ENCODE measurements around the gene EP400.

Gene EP400

DNA sequence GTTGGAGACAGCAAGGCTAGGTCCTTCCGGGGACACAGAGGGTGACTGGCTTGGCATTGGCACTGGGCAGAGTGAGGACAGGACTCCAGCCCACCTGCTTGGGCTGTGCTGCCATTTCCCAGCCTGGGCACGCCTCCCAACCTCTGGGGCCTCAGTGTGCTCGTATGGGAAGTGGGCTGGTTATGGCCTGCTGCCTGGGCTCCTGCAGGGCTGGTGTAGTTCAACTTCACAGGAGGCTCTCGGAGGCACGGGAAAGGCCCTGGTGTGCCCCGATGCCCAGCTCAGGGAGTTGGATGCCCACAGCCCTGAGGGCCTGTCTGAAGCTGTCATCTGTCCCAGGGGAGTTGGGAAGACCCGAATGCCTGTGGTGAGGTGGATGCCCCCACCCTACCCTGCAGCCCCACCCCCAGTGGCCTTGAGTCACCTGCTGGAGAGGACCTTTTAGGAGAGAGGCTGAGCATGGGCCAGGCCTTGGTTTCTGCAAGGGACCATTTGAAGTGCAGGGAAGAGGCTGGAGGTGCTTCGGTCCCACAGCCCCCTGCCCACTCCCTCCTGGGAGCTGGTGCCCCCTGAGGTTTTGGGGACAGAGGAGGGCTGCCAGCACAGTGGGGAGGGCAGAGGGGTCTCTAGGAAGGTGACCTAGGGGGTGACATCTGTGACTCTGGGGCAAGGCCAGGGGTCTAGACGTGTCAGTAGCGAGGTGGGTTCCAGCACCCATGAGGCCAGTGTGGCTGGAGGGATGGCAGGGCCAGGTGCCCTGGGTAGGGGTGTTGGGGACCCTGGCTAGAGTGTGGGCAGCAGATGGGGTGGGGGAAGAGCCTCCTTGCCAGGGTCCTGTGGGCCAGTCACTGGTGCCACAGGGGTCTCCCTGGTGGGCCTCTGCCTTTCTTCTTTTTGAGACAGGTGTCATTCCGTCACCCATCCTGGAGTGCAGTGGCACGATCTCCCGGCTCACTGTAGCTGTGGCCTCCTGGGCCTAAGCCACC lies 46.2 kb upstream of the EP400 start:
- TF ChIP-seq, protein P1, sequence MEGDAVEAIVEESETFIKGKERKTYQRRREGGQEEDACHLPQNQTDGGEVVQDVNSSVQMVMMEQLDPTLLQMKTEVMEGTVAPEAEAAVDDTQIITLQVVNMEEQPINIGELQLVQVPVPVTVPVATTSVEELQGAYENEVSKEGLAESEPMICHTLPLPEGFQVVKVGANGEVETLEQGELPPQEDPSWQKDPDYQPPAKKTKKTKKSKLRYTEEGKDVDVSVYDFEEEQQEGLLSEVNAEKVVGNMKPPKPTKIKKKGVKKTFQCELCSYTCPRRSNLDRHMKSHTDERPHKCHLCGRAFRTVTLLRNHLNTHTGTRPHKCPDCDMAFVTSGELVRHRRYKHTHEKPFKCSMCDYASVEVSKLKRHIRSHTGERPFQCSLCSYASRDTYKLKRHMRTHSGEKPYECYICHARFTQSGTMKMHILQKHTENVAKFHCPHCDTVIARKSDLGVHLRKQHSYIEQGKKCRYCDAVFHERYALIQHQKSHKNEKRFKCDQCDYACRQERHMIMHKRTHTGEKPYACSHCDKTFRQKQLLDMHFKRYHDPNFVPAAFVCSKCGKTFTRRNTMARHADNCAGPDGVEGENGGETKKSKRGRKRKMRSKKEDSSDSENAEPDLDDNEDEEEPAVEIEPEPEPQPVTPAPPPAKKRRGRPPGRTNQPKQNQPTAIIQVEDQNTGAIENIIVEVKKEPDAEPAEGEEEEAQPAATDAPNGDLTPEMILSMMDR (IDR thresholded peaks at IDR 0.05; ENCODE audit: low read depth, low read length) = no peak
- H3K4me3 ChIP-seq (replicated peaks in 1 of 2; ENCODE audit: low read depth in 2 of 2, low read length in 2 of 2) = no peak overlapping the region
- no peak for DNase-seq (ENCODE audit: low read depth in 2 of 2)

DNA sequence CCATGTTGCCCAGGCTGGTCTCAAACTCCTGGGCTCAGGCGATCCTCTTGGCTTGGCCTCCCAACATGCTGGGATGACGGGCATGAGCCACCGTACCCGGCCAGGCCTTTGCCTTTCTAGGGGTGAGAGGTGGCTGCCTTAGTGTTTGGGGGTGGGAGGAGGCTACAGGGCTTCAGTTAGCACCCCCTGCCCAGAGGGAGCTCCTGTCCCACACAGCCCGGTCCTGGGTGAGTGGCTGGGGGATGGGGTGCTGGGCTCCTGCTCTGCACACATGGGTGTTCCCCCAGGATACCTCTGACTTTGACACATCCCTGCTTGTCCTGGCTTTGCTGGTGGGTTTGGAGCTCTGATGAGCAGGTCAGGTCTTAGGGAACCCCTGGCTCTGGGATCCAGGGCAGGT lies 45.4 kb upstream of the EP400 start:
- no peak overlapping the region for H3K4me3 ChIP-seq (replicated peaks in 1 of 2; ENCODE audit: low read depth in 2 of 2, low read length in 2 of 2)
- TF ChIP-seq, protein P1 (IDR thresholded peaks at IDR 0.05; ENCODE audit: low read depth, low read length) = no peak
- DNase-seq (ENCODE audit: low read depth in 2 of 2) = no peak

DNA sequence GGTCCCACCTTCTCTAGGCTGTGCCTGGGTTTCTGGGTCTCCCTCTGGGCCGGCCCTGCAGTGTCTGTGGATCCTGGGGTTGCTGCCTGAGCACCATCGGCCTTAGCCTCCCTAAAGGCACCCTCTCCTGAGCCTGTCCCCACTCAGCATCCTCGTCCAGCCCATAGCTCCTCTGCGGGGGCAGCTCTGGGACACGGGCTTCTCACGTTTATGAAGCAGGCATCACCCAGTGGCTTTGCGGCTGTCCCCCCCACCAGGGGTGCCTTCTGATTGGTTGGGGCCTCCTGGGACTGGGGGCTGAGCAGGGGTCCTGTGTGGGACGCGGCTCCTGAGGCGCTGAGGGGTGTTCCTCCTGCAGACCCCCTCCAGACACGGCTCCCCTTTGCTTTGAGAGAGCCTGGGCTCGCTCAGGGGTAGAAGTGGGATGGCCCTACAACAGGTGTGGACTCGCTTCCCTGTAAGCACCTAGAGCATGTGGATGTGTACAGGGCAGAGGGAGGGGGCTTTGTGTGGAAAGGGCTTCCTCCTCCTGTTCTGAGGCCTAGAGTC lies 44.6 kb upstream of the EP400 start:
- TF ChIP-seq, protein P1 (IDR thresholded peaks at IDR 0.05; ENCODE audit: low read depth, low read length) = no peak
- no peak overlapping the region for H3K4me3 ChIP-seq (replicated peaks in 1 of 2; ENCODE audit: low read depth in 2 of 2, low read length in 2 of 2)
- no peak for DNase-seq (ENCODE audit: low read depth in 2 of 2)

DNA sequence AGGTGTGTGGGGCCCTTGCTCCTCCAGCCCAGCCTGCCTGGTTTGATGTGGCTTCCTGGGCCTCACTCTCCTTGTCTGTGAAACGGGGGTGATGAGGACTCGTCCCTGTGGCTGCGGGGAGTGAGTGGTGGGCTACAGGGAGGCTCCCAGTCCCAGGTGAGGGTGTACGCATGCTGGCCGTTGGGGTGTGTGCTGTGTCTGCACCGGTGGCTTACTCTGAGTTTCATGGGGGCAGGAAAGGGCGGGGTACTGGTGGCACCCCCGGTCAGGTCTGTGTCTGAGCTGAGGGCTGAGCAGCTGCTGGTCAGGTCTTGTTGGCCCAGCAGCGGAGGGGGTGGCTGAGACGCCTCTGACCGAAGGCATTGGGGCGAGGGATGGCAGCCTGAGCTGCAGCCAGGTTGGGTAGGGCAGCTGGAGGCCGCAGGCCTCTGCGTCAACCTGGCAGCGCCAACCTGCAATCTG lies 44.1 kb upstream of the EP400 start:
- H3K4me3 ChIP-seq (replicated peaks in 1 of 2; ENCODE audit: low read depth in 2 of 2, low read length in 2 of 2) = no peak overlapping the region
- TF ChIP-seq, protein P1 (IDR thresholded peaks at IDR 0.05; ENCODE audit: low read depth, low read length) = no peak
- no peak for DNase-seq (ENCODE audit: low read depth in 2 of 2)

DNA sequence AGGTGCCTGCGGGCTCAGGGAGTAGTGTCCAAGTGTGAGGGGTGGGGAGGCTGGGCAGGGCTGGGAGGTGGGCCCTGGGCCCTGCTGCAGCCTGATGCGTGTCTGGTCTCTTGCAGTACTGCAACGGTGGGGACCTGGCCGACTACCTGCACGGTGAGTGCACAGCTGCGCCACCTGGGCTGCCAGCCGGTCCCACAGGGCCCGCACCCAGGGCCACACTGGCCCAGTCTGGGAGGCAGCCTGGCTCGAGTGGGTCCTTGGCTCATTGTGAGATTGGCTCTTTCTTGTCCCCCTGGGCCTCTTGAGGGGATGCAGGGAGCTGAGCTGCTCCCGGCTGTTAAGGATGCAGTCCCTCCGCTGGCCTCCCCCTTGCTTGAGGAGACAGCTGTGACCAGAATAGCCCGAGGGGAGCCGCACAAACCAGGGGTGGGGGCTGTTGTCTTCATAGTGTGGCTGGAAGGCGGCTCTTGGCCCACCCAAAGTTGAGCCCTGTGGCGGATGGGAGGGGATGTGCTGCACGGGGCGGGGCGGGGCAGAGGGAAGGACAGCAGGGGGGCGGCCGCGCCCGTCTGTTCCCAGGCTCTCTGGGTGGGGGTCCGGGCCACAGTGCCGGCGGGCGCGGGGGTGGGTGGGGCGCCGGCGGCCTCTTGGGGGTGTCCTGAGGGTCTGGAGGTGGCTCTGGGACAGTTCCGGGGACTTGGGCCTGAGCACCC lies 42.2 kb upstream of the EP400 start:
- DNase-seq (ENCODE audit: low read depth in 2 of 2) = no peak
- H3K4me3 ChIP-seq (replicated peaks in 1 of 2; ENCODE audit: low read depth in 2 of 2, low read length in 2 of 2) = no peak overlapping the region
- TF ChIP-seq, protein P1 (IDR thresholded peaks at IDR 0.05; ENCODE audit: low read depth, low read length) = no peak

DNA sequence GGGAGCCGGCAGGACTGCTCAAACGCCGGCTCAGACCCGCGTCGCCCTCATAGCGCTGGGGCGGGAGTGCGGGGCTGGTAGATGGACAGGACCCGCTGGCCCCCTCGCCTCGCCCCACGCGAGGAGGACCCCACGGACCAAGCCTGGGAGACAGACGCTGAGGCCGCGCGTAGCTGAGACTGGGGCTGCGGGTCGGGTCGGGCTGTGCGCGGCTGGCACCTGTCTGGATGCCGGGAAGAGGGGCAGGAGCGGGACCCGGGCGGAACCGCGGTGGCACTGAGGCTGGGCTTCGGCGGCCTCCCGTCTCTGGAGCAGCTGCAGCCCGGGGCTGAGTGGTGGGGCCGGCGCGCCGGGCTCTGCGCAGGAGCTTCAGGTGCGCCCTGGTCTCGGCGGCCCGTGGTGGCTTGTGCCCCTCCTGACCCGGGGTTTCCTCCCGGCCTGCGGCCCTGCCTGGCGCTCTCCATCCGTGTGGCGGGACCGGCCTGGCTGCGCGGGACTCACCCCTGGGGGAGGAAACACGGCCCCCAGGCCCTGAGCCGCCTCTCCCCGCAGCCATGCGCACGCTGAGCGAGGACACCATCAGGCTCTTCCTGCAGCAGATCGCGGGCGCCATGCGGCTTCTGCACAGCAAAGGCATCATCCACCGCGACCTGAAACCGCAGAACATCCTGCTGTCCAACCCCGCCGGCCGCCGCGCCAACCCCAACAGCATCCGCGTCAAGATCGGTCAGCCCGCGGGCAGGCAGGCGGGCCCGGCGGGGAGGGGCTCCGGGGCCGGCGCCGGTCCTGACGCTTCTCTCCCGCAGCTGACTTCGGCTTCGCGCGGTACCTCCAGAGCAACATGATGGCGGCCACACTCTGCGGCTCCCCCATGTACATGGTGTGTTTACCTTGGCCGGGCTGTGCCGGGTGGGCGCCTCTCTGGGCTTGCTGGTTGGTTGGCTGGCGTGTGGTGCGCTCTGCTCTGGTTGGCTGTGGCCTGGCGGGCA lies 41.4 kb upstream of the EP400 start:
- H3K4me3 ChIP-seq (replicated peaks in 1 of 2; ENCODE audit: low read depth in 2 of 2, low read length in 2 of 2) = no peak overlapping the region
- no peak for DNase-seq (ENCODE audit: low read depth in 2 of 2)
- TF ChIP-seq, protein P1 (IDR thresholded peaks at IDR 0.05; ENCODE audit: low read depth, low read length) = no peak
